Breast epithelium (tissue), 4 donors: ENCODE results near the gene KCNK3. TPM values are rescaled to one million over a fixed set of nuclear protein-coding genes. Genes with fewer than 3 reads are reported as not detected.

Source experiments
- DNase-seq, 2 donors: peaks; one replicate each; pipeline ENCODE4 v3.0.0-alpha.2; 2019; ENCODE audit warnings: low spot score in 2 of 2
- H3K27ac ChIP-seq, 2 donors: fragments of 200-600 bp; sonication (generic) in 1 of 2; one replicate each; pipeline ENCODE4 v1.5.1; 2016 to 2019; ENCODE audit warnings: mild to moderate bottlenecking in 1 of 2
- H3K27me3 ChIP-seq, 2 donors: fragments of 200-600 bp; sonication (generic) in 1 of 2; one replicate each; pipeline versions ENCODE4 v1.5.1 to v1.6.0; 2017 to 2019; ENCODE audit warnings: control low read depth in 1 of 2, mild to moderate bottlenecking in 1 of 2
- H3K36me3 ChIP-seq: fragments of 200-600 bp; one replicate; pipeline ENCODE4 v1.5.1; 2019
- H3K4me1 ChIP-seq, 2 donors: fragments of 200-600 bp; sonication (generic); one replicate each; pipeline ENCODE4 v1.5.1; 2016 to 2019; ENCODE audit warnings: control low read depth in 1 of 2
- H3K4me3 ChIP-seq, 3 donors: fragments of 200-600 bp; sonication (generic); 1 replicate in 2 of 3; 2 replicates in 1 of 3; pipeline ENCODE4 v1.5.1; 2016 to 2019; ENCODE audit warnings: mild to moderate bottlenecking in 3 of 3, moderate library complexity in 2 of 3
- H3K9me3 ChIP-seq, 2 donors: fragments of 200-600 bp; sonication (generic) in 1 of 2; one replicate each; pipeline ENCODE4 v1.5.1; 2016 to 2019; ENCODE audit warnings: control low read depth in 1 of 2
- POLR2A ChIP-seq: fragments of 450-650 bp; IDR thresholded peaks from one replicate; pipeline ENCODE4 v1.6.1; 2016; ENCODE audit warnings: antibody characterized with exemption, mild to moderate bottlenecking, moderate library complexity
- POLR2AphosphoS5 ChIP-seq, 3 donors: sonication (generic); formaldehyde crosslinking; IDR thresholded peaks; one replicate each; pipeline ENCODE4 v1.6.1; 2017; ENCODE audit warnings: antibody characterized with exemption in 3 of 3
- intact Hi-C: fragments of 100-400 bp; cut with DNase I; formaldehyde crosslinking; loops from one replicate; pipeline ENCODE4 v1.15.1; 2023; ENCODE audit warnings: low total_unique reads
- total RNA-seq, 3 donors: library from RNA; depleted of rRNA; stranded (reverse); fragments of >200 nt; gene quantifications; one replicate each; pipeline ENCODE4 v1.1.0, GENCODE V29; 2016
- TF ChIP-seq, protein P1 (sequence below), 3 donors: fragments of 450-650 bp; IDR thresholded peaks; one replicate each; pipeline ENCODE4 v1.5.1; 2016 to 2017; ENCODE audit warnings: antibody characterized with exemption in 3 of 3, mild to moderate bottlenecking in 3 of 3, moderate library complexity in 3 of 3

The KCNK3 gene
- total RNA-seq, 3 donors from 2014 or later: 0.59 to 2.3 (median 1.4) TPM

DNA sequence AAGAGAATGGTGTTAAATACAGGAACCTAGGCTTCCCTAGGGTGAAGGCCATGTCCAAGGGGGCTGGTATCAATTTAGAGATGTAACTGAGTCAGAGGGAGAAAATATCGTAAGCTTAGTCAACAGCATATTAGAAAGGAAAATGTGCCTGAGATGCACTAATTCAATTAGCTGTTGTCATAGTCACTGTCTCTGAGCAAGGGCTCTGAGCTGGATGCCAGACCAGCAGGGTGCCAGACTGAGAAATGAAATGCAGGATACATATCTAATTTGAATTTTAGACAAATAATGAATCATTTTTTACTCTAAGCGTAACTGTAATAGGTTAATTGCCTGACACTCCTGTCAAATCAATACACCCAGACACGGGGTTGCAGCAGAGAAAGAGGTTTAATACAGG lies 60.1 kb downstream of the KCNK3 start:
- no peak for TF ChIP-seq POLR2AphosphoS5 (IDR thresholded peaks at IDR 0.05)
- Histone ChIP-seq H3K4me1 (no peaks in the 10 kb centered on the region), H3K4me3 (no peak overlapping the region), H3K9me3 (no peaks in the 10 kb centered on the region), H3K36me3 (no peaks in the 10 kb centered on the region), H3K27me3 (no peaks in the 10 kb centered on the region), H3K27ac (no peak overlapping the region)
- intact Hi-C loops: no loop called here
- no peak for DNase-seq

DNA sequence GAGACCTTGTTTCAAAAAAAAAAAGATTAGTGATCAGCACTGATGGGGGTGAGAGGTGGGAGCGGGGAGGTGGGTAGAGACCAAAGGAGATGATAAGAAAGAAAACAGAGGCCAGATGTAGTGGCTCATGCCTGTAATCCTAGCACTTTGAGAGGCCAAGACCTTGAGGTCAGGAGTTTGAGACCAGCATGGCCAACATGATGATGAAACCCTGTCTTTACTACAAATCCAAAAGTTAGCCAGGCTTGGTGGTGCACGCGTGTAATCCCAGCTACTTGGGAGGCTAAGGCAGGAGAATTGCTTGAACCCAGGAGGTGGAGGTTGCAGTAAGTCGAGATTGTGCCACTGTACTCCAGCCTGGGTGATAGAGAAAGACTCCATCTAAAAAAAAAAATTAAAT lies 62.0 kb downstream of the KCNK3 start:
- Histone ChIP-seq H3K27me3 (no peaks in the 10 kb centered on the region), H3K36me3 (no peaks in the 10 kb centered on the region), H3K4me1 (peaks cover 0 to 5% of the 10 kb centered on the region in 2 donors), H3K4me3 (no peak overlapping the region), H3K27ac (no peak overlapping the region), H3K9me3 (no peaks in the 10 kb centered on the region)
- TF ChIP-seq, protein P1, sequence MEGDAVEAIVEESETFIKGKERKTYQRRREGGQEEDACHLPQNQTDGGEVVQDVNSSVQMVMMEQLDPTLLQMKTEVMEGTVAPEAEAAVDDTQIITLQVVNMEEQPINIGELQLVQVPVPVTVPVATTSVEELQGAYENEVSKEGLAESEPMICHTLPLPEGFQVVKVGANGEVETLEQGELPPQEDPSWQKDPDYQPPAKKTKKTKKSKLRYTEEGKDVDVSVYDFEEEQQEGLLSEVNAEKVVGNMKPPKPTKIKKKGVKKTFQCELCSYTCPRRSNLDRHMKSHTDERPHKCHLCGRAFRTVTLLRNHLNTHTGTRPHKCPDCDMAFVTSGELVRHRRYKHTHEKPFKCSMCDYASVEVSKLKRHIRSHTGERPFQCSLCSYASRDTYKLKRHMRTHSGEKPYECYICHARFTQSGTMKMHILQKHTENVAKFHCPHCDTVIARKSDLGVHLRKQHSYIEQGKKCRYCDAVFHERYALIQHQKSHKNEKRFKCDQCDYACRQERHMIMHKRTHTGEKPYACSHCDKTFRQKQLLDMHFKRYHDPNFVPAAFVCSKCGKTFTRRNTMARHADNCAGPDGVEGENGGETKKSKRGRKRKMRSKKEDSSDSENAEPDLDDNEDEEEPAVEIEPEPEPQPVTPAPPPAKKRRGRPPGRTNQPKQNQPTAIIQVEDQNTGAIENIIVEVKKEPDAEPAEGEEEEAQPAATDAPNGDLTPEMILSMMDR (IDR thresholded peaks at IDR 0.05): no peak
- TF ChIP-seq POLR2AphosphoS5 (IDR thresholded peaks at IDR 0.05) (no peak), POLR2A (no peak)
- no peak for DNase-seq
- intact Hi-C loops: no loop called here

DNA sequence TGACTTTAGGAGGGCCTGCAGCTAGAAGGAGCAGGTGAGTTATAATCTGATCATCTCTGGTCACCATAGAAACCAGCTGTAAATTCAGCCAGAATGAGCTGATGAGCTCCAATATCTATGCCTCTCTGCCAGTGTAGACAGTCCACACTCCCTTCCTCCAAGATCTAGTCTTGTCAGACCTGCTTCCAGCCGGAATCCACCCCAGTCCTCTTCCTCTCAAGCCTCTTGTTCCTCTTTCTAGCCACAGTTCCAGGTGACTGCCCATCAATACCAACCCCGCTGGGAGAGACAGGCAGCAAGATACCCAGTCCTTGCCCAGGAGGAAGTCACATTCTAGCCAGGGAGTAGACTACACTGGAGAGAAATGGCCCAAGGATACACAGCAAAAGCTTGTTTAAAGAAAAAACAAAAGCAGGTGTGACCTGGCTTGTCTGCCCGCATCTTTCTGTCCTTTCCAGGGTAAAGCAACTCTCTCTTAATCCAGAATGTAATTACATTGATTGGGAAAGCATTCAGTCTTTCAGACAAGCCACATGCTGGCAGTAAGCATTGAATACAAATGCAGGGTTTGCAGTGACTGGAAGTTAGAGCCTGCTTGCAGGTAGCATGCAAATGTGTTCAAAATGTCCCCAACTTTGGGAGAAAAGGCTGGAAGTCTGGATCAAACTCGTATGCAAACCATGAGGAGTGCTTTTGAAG lies 62.6 kb downstream of the KCNK3 start:
- Histone ChIP-seq H3K27ac (peak overlapping the region in 1 of 2 donors; percentile 40), H3K4me3 (no peak overlapping the region), H3K27me3 (no peaks in the 10 kb centered on the region), H3K36me3 (no peaks in the 10 kb centered on the region), H3K4me1 (peaks cover 0 to 5% of the 10 kb centered on the region in 2 donors), H3K9me3 (no peaks in the 10 kb centered on the region)
- intact Hi-C loops: no loop called here
- no peak for DNase-seq
- TF ChIP-seq POLR2AphosphoS5 (IDR thresholded peaks at IDR 0.05): no peak
- TF ChIP-seq, protein P1 (IDR thresholded peaks at IDR 0.05): no peak
- TF ChIP-seq POLR2A: no peak

DNA sequence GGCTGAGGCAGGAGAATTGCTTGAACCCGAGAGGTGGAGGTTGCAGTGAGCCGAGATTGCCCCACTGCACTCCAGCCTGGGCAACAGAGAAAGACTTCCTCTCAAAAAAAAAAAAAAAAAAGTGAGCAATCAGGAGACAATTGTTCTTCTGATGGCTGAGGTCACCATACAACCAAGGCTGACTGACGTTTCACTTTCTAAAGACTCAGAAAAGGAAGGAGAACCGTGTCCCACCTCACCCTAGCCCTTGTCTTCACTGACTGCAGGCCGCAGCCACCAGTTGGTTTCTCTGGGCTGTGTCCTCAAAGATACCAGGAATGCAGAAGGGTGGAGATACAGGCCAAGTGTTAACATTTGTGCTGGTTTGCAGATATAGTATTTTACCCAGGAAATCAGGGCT lies 63.8 kb downstream of the KCNK3 start:
- intact Hi-C loops: no loop called here
- no peak overlapping the region for H3K27ac ChIP-seq
- H3K27me3 ChIP-seq: no peaks in the 10 kb centered on the region
- H3K4me3 ChIP-seq: no peak overlapping the region
- TF ChIP-seq POLR2AphosphoS5 (IDR thresholded peaks at IDR 0.05) (no peak), POLR2A (no peak)
- TF ChIP-seq, protein P1 (IDR thresholded peaks at IDR 0.05): no peak
- no peaks in the 10 kb centered on the region for H3K36me3 ChIP-seq
- H3K4me1 ChIP-seq: peaks cover 0 to 5% of the 10 kb centered on the region in 2 donors
- no peaks in the 10 kb centered on the region for H3K9me3 ChIP-seq
- DNase-seq: no peak

DNA sequence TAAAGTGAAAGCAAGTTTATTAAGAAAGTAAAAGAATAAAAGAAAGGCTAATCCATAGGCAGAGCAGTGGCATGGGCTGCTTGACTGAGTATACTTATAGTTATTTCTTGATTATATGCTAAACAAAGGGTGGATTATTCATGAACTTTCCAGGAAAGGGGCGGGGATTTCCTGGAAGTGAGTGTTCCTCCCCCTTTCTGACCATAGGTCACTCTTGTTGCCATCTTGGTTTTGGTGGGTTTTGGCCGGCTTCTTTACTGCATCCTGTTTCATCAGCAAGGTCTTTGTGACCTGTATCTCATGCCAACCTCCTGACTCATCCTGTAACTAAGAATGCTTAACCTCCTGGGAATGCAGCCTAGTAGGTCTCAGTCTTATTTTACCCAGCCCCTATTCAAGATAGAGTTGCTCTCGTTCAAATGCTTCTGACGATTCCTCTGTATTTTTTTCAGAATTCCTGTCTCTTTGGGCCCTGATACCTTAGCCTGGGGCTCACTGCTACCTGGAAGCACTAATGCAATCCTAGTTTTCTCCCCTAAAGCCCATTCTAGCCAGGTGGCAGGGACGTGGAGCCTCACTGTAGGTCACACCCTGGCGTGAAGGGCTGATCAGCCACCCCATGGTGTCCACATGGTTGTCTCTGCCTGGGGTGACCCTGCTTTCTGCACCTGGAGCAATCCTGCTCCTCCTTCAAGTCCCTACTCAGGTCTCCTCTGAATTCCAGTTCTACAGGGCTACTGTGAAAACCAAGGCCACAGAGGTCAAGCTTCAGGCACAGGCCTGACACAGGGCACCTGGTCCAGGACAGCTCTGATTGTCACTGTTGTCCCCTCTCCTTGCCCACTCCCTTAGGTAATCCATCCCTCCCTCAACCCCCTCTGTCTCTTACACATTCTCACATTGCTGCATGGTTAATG lies 65.6 kb downstream of the KCNK3 start:
- peak overlapping the region in 1 of 3 donors; percentile 2 for H3K4me3 ChIP-seq
- peak in 1 of 2 donors; percentile 90 for DNase-seq

More for the DNA sequence above, 65.6 kb downstream of the KCNK3 start:
- peaks cover 0 to 5% of the 10 kb centered on the region in 2 donors for H3K4me1 ChIP-seq
- H3K36me3 ChIP-seq: no peaks in the 10 kb centered on the region
- no peaks in the 10 kb centered on the region for H3K27me3 ChIP-seq
- H3K9me3 ChIP-seq: no peaks in the 10 kb centered on the region
- intact Hi-C loops: no loop called here
- peak; percentile 45 to 77 (median 57) for TF ChIP-seq POLR2AphosphoS5 (IDR thresholded peaks at IDR 0.05)
- TF ChIP-seq, protein P1 (IDR thresholded peaks at IDR 0.05): no peak
- TF ChIP-seq POLR2A: no peak
- H3K27ac ChIP-seq: peak overlapping the region; percentile 84 to 94
